Stimulated activated CD8-positive, alpha-beta memory T cell treated with anti-CD3 and anti-CD28 coated beads, Interleukin-7, amount 100 ng/mL, for 4 hours (primary cell): ENCODE data around the gene EIF6.
"Not testable (repeated sequence)": the region's sequence is repeated elsewhere in the genome, so short reads cannot be mapped to it uniquely, and the experiment has no call there.

Experiments used
- DNase-seq, 2 donors: peaks; one replicate each; pipeline ENCODE4 v3.0.0-alpha.2; 2020; ENCODE audit warnings: low read depth in 2 of 2

Gene EIF6

GRCh38 chr20:35284267-35284991 is at the start of gene EIF6:
TSS of gene EIF6 (minus strand) at chr20:35284772. CDS start at chr20:35284487, 285 bp downstream.
- DNase-seq: peak; percentile 52 to 62

- no peak for DNase-seq
Measured at GRCh38 chr20:35333606-35334005, 49.0 kb upstream of the EIF6 start.

DNA sequence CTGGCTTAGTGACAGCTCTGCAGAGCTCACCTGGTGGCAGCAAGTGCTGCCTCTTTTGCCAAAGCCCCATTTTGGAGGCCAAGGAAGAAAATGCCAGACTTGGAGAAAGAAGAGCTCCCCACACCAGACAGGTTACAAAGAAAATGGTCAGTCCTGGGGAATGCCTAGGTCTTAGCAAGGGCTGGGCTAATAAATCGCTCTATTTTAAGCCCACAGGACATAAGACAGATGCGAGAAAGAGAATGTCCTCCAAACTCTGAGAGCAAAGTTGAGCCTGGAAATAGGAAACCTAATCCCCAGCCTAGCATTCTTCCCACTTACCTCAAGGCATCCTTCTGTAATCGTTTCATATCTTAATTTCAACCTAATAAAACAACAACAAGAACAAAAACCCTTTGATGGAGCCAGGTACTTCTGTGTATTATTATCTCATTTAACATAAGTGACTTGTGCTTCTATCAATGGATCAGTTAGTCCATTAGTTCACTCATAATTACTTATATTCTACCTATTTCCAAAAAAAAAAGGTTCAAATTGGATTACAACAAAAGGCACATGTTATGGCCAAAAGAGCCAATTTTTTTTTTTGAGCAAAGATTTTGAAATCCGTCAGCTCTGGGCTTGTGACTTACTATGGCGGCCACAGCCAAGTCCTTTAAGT is 48.1 kb upstream of the EIF6 start:
- DNase-seq: no peak

- DNase-seq: no peak
Measured at GRCh38 chr20:35329435-35330139, 45.0 kb upstream of the EIF6 start.

GRCh38 chr20:35328689-35329088 is 44.1 kb upstream of the EIF6 start:
- DNase-seq: no peak

DNA sequence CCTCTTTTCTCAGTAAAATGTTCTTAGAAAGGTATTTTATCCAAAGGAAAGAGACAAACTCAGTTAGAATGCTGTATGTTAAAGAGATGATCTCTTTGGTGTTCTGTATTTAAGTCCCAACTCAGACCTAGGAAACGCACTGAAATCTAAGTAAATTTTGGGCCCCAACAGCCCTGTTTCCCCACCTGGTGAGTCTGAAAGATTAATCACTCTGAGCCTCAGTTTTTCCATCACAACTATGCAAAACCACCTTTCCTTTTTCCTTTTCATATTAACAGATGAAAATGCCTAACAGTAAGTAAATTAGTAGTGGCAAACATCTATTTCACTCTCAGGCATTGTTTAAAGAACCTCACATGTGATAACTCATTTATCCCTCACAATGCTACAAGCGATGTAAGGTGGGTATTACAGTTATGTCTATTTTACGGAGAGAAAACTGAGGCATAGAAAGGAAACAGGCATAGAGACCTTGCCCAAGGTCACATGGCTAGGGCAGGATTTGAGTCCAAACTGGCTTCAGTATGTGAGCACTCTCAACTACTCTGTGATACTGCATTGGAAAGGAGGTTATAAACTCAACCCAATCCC is 43.6 kb upstream of the EIF6 start:
- DNase-seq: no peak

- DNase-seq: no peak
Measured at GRCh38 chr20:35327074-35327976, 42.8 kb upstream of the EIF6 start.

DNA sequence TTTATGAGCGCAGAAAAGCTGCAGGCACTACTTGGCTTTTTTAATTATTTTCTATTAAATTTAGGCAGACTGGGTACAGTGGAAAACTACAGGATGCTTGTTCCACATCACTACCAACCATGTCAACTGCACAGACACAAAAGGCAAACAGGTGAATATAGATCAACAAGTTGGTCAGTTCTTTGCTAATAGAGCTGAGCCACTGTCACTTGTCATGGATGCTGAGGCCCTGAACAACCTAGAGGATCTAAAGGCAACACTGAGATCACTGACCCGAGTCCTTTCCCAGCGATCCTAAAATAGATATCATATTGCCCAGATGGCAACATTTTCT is 42.1 kb upstream of the EIF6 start:
- no peak for DNase-seq

DNA sequence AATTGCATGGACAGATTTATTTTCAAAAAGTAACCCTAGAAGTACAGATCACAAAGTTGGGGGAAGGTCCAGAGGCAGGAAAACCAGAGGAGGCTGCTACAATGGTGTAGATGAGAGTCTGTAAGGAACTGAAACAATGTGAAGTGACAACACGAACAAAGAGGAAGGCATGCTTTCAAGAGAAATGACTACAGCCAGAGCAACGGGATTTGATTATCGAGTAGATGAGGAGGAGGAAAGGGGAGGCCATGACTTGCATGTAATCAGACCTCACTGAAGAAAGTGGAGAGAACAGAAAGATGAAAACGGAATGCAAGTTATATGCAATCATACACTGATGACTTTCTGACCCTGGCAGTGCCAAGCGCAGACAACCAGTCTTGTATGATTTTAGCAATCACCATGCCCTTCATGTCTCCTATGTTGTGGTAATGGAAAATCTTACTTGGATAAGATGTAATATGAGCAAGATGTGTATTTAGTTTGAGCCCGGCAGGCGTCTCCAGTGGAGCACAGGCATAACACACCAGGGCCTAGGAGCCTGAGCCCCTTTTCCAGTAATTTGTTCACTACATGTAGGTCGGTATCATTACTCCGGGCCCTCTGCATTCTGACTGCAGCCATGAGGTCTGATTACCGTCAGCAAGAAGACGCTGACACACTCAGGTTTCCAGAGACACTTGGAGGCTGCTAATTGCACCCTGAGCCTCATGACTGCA is 41.6 kb upstream of the EIF6 start:
- no peak for DNase-seq

DNA sequence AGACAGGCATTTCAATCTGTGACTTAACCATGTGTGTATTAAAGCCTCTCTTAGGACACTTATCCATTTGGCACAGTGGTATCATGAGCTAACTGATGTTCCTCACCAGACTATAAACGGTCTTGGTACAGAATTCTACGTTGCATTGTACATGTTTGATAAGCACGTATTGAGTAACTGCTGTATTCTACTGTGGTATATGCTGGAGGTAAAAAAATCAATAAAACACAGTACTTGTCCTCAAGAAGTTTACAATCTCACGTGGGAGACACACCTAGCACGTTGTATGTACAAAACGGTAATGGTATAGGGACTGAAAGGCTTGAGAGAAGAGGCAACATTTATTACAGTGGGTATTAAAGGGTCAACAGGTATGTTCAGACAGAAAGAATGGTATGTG is 40.8 kb upstream of the EIF6 start:
- no peak for DNase-seq

GRCh38 chr20:35320396-35321126 is 36.0 kb upstream of the EIF6 start:
- DNase-seq: no peak

DNA sequence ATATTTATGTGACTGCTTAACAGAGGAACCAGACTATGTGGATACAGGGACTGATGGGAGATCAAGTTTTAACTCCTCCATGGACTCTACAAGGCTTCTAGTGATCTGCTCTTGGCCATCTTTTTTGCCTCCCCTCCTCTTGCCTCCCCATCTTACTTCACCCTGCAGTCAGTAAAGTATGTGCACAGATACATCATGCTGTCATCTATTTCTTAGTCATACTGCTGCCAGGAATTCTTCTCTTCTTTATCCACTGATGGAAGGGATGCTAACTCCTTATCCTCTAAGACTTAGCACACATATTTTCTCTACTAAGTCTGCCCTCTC is 35.3 kb upstream of the EIF6 start:
- no peak for DNase-seq

GRCh38 chr20:35319192-35319870 is 34.8 kb upstream of the EIF6 start:
- no peak for DNase-seq

- no peak for DNase-seq
Measured at GRCh38 chr20:35318502-35319157, 34.1 kb upstream of the EIF6 start.

DNA sequence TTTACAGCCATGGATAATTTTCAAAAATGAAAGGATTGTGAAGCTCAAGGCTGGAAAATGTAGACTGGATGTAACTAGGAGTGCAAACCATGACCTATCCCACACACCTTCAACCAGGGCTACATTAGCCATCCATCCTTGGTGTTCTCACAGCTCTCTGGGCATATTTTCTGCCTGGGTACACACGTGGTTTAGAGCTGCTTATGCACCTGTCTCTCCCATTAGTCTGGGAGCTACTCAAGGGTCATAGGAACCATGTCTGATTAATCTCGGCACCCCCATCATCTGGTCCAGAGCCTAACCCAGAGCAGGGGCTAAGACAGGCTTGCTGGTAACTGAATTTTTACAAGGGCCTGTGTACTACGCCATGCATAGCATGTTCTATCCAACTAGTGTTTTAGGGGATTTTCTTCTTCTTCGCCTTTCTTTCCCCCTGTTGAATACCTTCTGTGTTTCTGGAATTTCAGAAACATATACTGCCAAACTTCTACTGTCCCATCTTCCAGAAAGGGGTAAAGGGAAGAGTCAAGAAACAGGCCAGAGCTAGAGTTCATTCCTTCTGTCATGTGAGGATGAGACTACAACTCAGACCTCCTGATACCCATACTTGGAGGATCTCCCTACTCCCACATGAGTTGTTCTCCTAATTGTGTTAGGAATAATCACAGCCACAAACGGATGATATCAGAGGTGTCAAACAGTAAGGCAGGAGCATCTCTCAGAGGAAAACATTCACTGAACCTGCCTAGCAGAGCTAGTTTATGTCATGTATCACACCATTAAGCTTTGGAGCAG is 33.0 kb upstream of the EIF6 start:
- DNase-seq: no peak

- DNase-seq: no peak
Measured at GRCh38 chr20:35316086-35316485, 31.5 kb upstream of the EIF6 start.

GRCh38 chr20:35315632-35316020 is 31.1 kb upstream of the EIF6 start:
- DNase-seq: not testable (repeated sequence)

GRCh38 chr20:35314816-35315631 is 30.5 kb upstream of the EIF6 start:
- no peak for DNase-seq
